Measurements from ENCODE around the gene IFNE. TPM values are rescaled to one million over a fixed set of nuclear protein-coding genes. Genes with fewer than 3 reads are reported as not detected.

Gene IFNE
- total and polyA plus RNA-seq, 9 of the 15 experiments (the other 6 are each of a cell fraction or from before 2014, with no cell fraction given) = not detected

DNA sequence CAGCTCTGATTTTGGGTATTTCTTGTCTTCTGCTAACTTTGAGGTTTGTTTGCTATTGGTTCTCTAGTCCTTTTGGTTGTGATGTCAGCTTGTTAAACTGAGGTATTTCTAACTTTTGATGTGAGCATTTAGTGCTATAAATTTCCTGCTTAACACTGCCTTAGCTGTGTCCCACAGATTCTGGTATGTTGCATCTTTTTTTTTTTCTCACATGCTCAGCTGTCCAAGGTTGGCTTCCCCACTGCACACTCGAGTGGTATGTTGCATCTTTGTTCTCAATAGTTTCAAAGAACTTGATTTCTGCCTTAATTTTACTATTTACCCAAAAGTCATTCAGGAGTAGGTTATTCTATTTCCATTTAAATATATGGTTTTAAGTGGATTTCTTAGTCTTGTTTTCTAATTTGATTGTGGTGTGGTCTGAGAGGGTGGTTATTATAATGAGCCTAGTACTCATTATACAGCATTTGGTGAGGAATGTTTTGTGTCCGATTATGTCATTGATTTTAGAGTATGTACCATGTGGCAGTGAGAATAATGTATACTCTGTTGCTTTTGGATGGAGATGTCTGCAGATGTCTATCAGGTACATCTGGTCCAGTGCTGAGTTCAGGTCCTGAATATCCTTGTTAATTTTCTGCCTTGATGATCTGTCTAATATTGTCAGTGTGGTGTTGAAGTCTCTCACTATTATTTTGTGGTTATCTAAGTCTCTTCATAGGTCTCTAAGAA, 42.2 kb upstream of the IFNE start:
- H3K4me3 ChIP-seq = no peak overlapping the region
- FAIRE-seq (no peak), ATAC-seq (no peak), DNase-seq (ENCODE audit: extremely low read depth in 1 of 4, low spot score in 3 of 4) (no peak)
- POLR2A ChIA-PET = no interaction called here
- H3K9ac ChIP-seq (ENCODE audit: insufficient read depth in 1 of 2, low read depth in 2 of 2, low read length in 2 of 2) = no peak overlapping the region
- no CpG with 5 or more reads among the region's 2 CpGs for WGBS (ENCODE audit: insufficient coverage, low coverage, missing lambda C conversion rate)
- no peaks in the 10 kb centered on the region for H3K79me2 ChIP-seq (ENCODE audit: control insufficient read depth, insufficient read depth, low read length)
- H3K4me2 ChIP-seq (ENCODE audit: insufficient read depth, low read length) = no peak overlapping the region
- H2AFZ ChIP-seq (ENCODE audit: low read depth, low read length) = no peak overlapping the region
- no peak overlapping the region for H3K27ac ChIP-seq (ENCODE audit: extremely low read depth, low read depth, low read length)
- H3K36me3 ChIP-seq (ENCODE audit: control insufficient read depth, insufficient read depth, low read length) = no peaks in the 10 kb centered on the region
- no peaks in the 10 kb centered on the region for H3K9me3 ChIP-seq (replicated peaks; ENCODE audit: control insufficient read depth, insufficient read depth, low read depth, low read length)
- intact Hi-C loops (cut with micrococcal nuclease) = no loop called here
- no peaks in the 10 kb centered on the region for H3K27me3 ChIP-seq (ENCODE audit: control insufficient read depth in 2 of 2, insufficient read depth in 2 of 2, low read length in 2 of 2)
- no peaks in the 10 kb centered on the region for H3K9me1 ChIP-seq (ENCODE audit: control insufficient read depth, insufficient read depth, low read length)
- BruUV-seq (replicated peaks) = no TSS peak
- in situ Hi-C loops (cut with MboI) = no loop called here
- CTCF ChIA-PET (ENCODE audit: low intra/inter-chr PET ratio) = no interaction called here
- TF ChIP-seq HSF4 (CRISPR knock-in tag; IDR thresholded peaks at IDR 0.05; ENCODE audit: borderline replicate concordance) = no peak
- TF ChIP-seq, protein P1, sequence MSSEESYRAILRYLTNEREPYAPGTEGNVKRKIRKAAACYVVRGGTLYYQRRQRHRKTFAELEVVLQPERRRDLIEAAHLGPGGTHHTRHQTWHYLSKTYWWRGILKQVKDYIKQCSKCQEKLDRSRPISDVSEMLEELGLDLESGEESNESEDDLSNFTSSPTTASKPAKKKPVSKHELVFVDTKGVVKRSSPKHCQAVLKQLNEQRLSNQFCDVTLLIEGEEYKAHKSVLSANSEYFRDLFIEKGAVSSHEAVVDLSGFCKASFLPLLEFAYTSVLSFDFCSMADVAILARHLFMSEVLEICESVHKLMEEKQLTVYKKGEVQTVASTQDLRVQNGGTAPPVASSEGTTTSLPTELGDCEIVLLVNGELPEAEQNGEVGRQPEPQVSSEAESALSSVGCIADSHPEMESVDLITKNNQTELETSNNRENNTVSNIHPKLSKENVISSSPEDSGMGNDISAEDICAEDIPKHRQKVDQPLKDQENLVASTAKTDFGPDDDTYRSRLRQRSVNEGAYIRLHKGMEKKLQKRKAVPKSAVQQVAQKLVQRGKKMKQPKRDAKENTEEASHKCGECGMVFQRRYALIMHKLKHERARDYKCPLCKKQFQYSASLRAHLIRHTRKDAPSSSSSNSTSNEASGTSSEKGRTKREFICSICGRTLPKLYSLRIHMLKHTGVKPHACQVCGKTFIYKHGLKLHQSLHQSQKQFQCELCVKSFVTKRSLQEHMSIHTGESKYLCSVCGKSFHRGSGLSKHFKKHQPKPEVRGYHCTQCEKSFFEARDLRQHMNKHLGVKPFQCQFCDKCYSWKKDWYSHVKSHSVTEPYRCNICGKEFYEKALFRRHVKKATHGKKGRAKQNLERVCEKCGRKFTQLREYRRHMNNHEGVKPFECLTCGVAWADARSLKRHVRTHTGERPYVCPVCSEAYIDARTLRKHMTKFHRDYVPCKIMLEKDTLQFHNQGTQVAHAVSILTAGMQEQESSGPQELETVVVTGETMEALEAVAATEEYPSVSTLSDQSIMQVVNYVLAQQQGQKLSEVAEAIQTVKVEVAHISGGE (CRISPR knock-in tag; IDR thresholded peaks at IDR 0.05) = no peak
- TF ChIP-seq, protein P2, sequence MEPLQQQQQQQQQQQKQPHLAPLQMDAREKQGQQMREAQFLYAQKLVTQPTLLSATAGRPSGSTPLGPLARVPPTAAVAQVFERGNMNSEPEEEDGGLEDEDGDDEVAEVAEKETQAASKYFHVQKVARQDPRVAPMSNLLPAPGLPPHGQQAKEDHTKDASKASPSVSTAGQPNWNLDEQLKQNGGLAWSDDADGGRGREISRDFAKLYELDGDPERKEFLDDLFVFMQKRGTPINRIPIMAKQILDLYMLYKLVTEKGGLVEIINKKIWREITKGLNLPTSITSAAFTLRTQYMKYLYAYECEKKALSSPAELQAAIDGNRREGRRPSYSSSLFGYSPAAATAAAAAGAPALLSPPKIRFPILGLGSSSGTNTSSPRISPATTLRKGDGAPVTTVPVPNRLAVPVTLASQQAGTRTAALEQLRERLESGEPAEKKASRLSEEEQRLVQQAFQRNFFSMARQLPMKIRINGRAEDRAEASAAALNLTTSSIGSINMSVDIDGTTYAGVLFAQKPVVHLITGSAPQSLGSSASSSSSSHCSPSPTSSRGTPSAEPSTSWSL (CRISPR knock-in tag; IDR thresholded peaks at IDR 0.05; ENCODE audit: borderline replicate concordance) = no peak
- TF ChIP-seq, protein P3, sequence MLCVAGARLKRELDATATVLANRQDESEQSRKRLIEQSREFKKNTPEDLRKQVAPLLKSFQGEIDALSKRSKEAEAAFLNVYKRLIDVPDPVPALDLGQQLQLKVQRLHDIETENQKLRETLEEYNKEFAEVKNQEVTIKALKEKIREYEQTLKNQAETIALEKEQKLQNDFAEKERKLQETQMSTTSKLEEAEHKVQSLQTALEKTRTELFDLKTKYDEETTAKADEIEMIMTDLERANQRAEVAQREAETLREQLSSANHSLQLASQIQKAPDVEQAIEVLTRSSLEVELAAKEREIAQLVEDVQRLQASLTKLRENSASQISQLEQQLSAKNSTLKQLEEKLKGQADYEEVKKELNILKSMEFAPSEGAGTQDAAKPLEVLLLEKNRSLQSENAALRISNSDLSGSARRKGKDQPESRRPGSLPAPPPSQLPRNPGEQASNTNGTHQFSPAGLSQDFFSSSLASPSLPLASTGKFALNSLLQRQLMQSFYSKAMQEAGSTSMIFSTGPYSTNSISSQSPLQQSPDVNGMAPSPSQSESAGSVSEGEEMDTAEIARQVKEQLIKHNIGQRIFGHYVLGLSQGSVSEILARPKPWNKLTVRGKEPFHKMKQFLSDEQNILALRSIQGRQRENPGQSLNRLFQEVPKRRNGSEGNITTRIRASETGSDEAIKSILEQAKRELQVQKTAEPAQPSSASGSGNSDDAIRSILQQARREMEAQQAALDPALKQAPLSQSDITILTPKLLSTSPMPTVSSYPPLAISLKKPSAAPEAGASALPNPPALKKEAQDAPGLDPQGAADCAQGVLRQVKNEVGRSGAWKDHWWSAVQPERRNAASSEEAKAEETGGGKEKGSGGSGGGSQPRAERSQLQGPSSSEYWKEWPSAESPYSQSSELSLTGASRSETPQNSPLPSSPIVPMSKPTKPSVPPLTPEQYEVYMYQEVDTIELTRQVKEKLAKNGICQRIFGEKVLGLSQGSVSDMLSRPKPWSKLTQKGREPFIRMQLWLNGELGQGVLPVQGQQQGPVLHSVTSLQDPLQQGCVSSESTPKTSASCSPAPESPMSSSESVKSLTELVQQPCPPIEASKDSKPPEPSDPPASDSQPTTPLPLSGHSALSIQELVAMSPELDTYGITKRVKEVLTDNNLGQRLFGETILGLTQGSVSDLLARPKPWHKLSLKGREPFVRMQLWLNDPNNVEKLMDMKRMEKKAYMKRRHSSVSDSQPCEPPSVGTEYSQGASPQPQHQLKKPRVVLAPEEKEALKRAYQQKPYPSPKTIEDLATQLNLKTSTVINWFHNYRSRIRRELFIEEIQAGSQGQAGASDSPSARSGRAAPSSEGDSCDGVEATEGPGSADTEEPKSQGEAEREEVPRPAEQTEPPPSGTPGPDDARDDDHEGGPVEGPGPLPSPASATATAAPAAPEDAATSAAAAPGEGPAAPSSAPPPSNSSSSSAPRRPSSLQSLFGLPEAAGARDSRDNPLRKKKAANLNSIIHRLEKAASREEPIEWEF (CRISPR knock-in tag; IDR thresholded peaks at IDR 0.05) = no peak
- no peak for TF ChIP-seq ZNF431 (CRISPR knock-in tag; IDR thresholded peaks at IDR 0.05)
- no peaks in the 10 kb centered on the region for H4K20me1 ChIP-seq (replicated peaks; ENCODE audit: control insufficient read depth, insufficient read depth, low read length)
- H3K4me1 ChIP-seq (replicated peaks in 1 of 2; ENCODE audit: control insufficient read depth in 2 of 2, insufficient read depth in 2 of 2, low read length in 2 of 2) = no peaks in the 10 kb centered on the region

All from K562 (cell line).